ENCODE results near the gene WHAMM.

DNA sequence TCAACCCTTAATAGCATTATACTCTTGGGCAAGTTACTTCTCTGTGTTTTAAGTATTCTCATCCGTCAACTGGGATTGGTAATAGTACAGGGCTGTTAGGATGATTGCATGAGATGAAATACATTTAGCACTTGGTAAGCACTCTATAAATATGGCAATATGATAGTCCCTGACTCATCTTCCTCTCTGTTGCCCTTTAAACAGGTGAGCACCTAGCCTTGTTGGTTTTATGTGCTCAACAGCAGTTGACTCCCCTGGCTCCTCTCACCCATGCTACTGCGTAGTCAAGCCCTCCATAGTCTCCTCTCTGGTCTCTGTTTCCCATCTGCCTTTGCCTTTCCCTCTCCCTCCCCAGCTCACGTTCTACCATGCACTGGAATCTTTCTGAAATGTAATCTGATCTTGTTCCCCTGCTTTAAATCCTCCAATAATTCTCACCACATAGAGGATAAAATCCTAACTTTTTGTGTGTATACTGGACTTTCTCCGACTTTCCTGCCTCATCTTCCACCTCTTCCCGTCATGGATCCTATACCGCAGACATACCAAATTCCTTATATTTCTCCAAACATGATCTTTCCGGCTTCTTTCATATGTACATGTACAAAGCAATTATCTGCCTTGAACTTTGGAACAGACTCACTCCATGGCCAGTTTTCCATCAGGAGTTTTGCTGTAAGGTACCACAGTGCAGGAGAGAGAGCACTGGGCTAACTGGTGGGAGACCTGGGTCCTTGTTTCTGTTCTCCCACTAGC, 45.9 kb upstream of the WHAMM start:
- no peak for TF ChIP-seq EZH2 (IDR thresholded peaks at IDR 0.05; ENCODE audit: insufficient read depth, low read length)
- TF ChIP-seq, protein P1, sequence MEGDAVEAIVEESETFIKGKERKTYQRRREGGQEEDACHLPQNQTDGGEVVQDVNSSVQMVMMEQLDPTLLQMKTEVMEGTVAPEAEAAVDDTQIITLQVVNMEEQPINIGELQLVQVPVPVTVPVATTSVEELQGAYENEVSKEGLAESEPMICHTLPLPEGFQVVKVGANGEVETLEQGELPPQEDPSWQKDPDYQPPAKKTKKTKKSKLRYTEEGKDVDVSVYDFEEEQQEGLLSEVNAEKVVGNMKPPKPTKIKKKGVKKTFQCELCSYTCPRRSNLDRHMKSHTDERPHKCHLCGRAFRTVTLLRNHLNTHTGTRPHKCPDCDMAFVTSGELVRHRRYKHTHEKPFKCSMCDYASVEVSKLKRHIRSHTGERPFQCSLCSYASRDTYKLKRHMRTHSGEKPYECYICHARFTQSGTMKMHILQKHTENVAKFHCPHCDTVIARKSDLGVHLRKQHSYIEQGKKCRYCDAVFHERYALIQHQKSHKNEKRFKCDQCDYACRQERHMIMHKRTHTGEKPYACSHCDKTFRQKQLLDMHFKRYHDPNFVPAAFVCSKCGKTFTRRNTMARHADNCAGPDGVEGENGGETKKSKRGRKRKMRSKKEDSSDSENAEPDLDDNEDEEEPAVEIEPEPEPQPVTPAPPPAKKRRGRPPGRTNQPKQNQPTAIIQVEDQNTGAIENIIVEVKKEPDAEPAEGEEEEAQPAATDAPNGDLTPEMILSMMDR (IDR thresholded peaks at IDR 0.05; ENCODE audit: insufficient read depth, low read depth, low read length), result no peak

Measured in astrocyte (in vitro differentiated cells and primary cell).